SK-N-MC (cell line): ENCODE data around the gene CDH4.

Source experiments
- EZH2 ChIP-seq: fragments of 200-600 bp; sonication (generic); IDR thresholded peaks from one replicate; pipeline ENCODE4 v1.6.1; 2017; ENCODE audit warnings: antibody characterized with exemption
- POLR2AphosphoS5 ChIP-seq: IDR thresholded peaks from 2 replicates; pipeline ENCODE4 v1.6.1; 2012; ENCODE audit warnings: mild to moderate bottlenecking, low read depth, low read length, borderline replicate concordance

- TF ChIP-seq EZH2 (no peak), POLR2AphosphoS5 (no peak)
These were observed 716.2 kb downstream of the CDH4 start for GRCh38 chr20:61968036-61968810.
